Endothelial cell of umbilical vein (primary cell): Measurements from ENCODE around the gene LACTB. TPM values are rescaled to one million over a fixed set of nuclear protein-coding genes. Genes with fewer than 3 reads are reported as not detected.

Source experiments
- BruUV-seq: library from RNA; stranded (reverse); fragments of 400-500 nt; replicated peaks from 2 replicates; lab custom pipeline; 2021; lab: Mats Ljungman, UMichigan
- CTCF ChIA-PET: fragments of 300-600, 350-600 bp; sonication (Branson Sonifier 250); formaldehyde crosslinking; loops from one replicate; lab custom pipeline; 2021; ENCODE audit warnings: antibody characterized with exemption, inconsistent platforms; lab: Charles Lee
- POLR2A ChIA-PET: fragments of 300-600, 350-600 bp; sonication (Branson Sonifier 250); formaldehyde crosslinking; loops from one replicate; lab custom pipeline; 2021; ENCODE audit warnings: antibody characterized with exemption, inconsistent platforms; lab: Charles Lee
- DNase-seq: peaks from one replicate; pipeline ENCODE4 v3.0.0-alpha.2; 2011; ENCODE audit warnings: low read depth, low spot score
- FAIRE-seq: peaks from 2 replicates; lab custom pipeline; 2011; peaks lifted over from hg19 to GRCh38; lab: Jason Lieb, UNC
- H2AFZ ChIP-seq: 2 replicates; pipeline ENCODE4 v1.6.0; 2012; ENCODE audit warnings: low read depth, low read length, control low read depth, inconsistent platforms
- H3K27ac ChIP-seq: 2 replicates; pipeline ENCODE4 v1.5.1; 2011; ENCODE audit warnings: low read depth, mild to moderate bottlenecking, control low read depth, low read length, moderate library complexity; ENCODE audit not compliant: insufficient read depth
- H3K27me3 ChIP-seq, 2 experiments: 2 replicates each; pipeline versions ENCODE4 v1.6.0 to v1.6.1; 2011; ENCODE audit warnings: low read length in 2 of 2, mixed read lengths in 1 of 2; ENCODE audit not compliant: control insufficient read depth in 2 of 2, insufficient read depth in 2 of 2
- H3K36me3 ChIP-seq, 2 experiments: 2 replicates in 1 of 2; 3 replicates in 1 of 2; pipeline ENCODE4 v1.5.1; 2011; ENCODE audit warnings: low read length in 2 of 2, mild to moderate bottlenecking in 1 of 2, moderate library complexity in 1 of 2; ENCODE audit not compliant: control insufficient read depth in 2 of 2, insufficient read depth in 2 of 2; ENCODE audit errors: extremely low read depth in 1 of 2
- H3K4me1 ChIP-seq: 3 replicates; pipeline ENCODE4 v1.5.1; 2011; ENCODE audit warnings: mild to moderate bottlenecking, low read length; ENCODE audit not compliant: control insufficient read depth, insufficient read depth; ENCODE audit errors: extremely low read depth
- H3K4me2 ChIP-seq: 2 replicates; pipeline ENCODE4 v1.6.1; 2011; ENCODE audit warnings: low read length, control low read depth, mixed read lengths; ENCODE audit not compliant: insufficient read depth
- H3K4me3 ChIP-seq, 3 experiments: fragments of 200-600 bp in 1 of 3; sonication (generic), shearing (Covaris generic) in 1 of 3; replicated peaks in 1 of 3; 2 replicates each; pipeline ENCODE4 v1.5.1; 2011 to 2016; ENCODE audit warnings: control low read depth in 3 of 3, low read length in 3 of 3, mild to moderate bottlenecking in 2 of 3, inconsistent platforms in 1 of 3, low read depth in 1 of 3, moderate library complexity in 1 of 3; ENCODE audit not compliant: insufficient read depth in 1 of 3
- H3K79me2 ChIP-seq: 2 replicates; pipeline ENCODE4 v1.6.0; 2012; ENCODE audit warnings: low read length, inconsistent platforms; ENCODE audit not compliant: control insufficient read depth, insufficient read depth
- H3K9ac ChIP-seq: replicated peaks from 2 replicates; pipeline ENCODE3; 2011; ENCODE audit warnings: low read length, control low read depth; ENCODE audit not compliant: insufficient read depth; ENCODE audit errors: extremely low read depth
- H3K9me1 ChIP-seq: replicated peaks from 3 replicates; pipeline ENCODE4 v1.6.0; 2011; ENCODE audit warnings: mild to moderate bottlenecking, low read length; ENCODE audit not compliant: control insufficient read depth, insufficient read depth; ENCODE audit errors: extremely low read depth
- H3K9me3 ChIP-seq: replicated peaks from 2 replicates; pipeline ENCODE4 v1.5.1; 2012; ENCODE audit warnings: low read length, inconsistent platforms; ENCODE audit not compliant: control insufficient read depth, insufficient read depth
- H4K20me1 ChIP-seq: replicated peaks from 2 replicates; pipeline ENCODE3; 2011; ENCODE audit warnings: mild to moderate bottlenecking, low read length; ENCODE audit not compliant: control insufficient read depth, insufficient read depth; ENCODE audit errors: extremely low read depth
- EZH2 ChIP-seq: IDR thresholded peaks from 2 replicates; pipeline ENCODE4 v1.6.1; 2012; ENCODE audit warnings: borderline replicate concordance, low read depth, mild to moderate bottlenecking, moderate library complexity, low read length, inconsistent platforms; ENCODE audit not compliant: severe bottlenecking
- FOS ChIP-seq: IDR thresholded peaks from 2 replicates; pipeline ENCODE4 v1.6.1; 2011; ENCODE audit warnings: mild to moderate bottlenecking, low read length, moderate library complexity, borderline replicate concordance; ENCODE audit not compliant: insufficient read depth
- GATA2 ChIP-seq: IDR thresholded peaks from 2 replicates; pipeline ENCODE4 v1.7.0; 2011; ENCODE audit warnings: low read depth, mild to moderate bottlenecking, moderate library complexity, mixed read lengths, low read length; ENCODE audit not compliant: insufficient read length, insufficient read depth
- JUN ChIP-seq: IDR thresholded peaks from 2 replicates; pipeline ENCODE4 v1.6.1; 2011; ENCODE audit warnings: borderline replicate concordance, low read depth; ENCODE audit not compliant: insufficient read length, insufficient read depth
- MYC ChIP-seq: IDR thresholded peaks from one replicate; pipeline ENCODE4 v1.6.1; 2011; ENCODE audit warnings: mild to moderate bottlenecking, low read depth, low read length
- POLR2A ChIP-seq: IDR thresholded peaks from 2 replicates; pipeline ENCODE4 v1.6.1; 2012; ENCODE audit warnings: low read depth, mild to moderate bottlenecking, control low read depth, low read length
- POLR2AphosphoS5 ChIP-seq: IDR thresholded peaks from 2 replicates; pipeline ENCODE4 v1.6.1; 2012; ENCODE audit warnings: low read depth, mild to moderate bottlenecking, control low read depth, low read length, moderate library complexity; ENCODE audit not compliant: insufficient read depth
- dilution Hi-C: fragments of 300-500 bp; cut with MboI; formaldehyde crosslinking; loops from one replicate; pipeline ENCODE4 v1.15.0; 2019; ENCODE audit warnings: low sequenced_read_pairs; ENCODE audit not compliant: extremely low pct_ligation_motif_present
- intact Hi-C: fragments of 100-400 bp; cut with micrococcal nuclease; formaldehyde crosslinking; loops from one replicate; pipeline ENCODE4 v1.10.0; 2022
- polyA plus RNA-seq, 4 experiments: library from polyadenylated mRNA; depleted of rRNA in 3 of 4; stranded (reverse) in 3 of 4; unstranded in 1 of 4; fragments of >200 nt; gene quantifications; 2 replicates each; pipeline versions ENCODE4 v1.2.1 to v1.2.3, GENCODE V29; 2011 to 2012; ENCODE audit warnings: missing spikeins in 1 of 4
- total RNA-seq: library from RNA; stranded (reverse); gene quantifications from 2 replicates; pipeline ENCODE4 v1.2.3, GENCODE V29; 2021
- TF ChIP-seq, protein P1 (sequence below): IDR thresholded peaks from 2 replicates; pipeline ENCODE4 v1.6.1; 2011; ENCODE audit not compliant: insufficient read depth, insufficient read length
- TF ChIP-seq, protein P2 (sequence below), 2 donors: IDR thresholded peaks; 1 replicate in 1 of 2; 2 replicates in 1 of 2; pipeline ENCODE4 v1.5.1; 2011; ENCODE audit warnings: low read length in 2 of 2, mild to moderate bottlenecking in 2 of 2, moderate library complexity in 2 of 2, control low read depth in 1 of 2, inconsistent platforms in 1 of 2, low read depth in 1 of 2; ENCODE audit not compliant: insufficient read depth in 1 of 2; ENCODE audit errors: extremely low read depth in 1 of 2

The LACTB gene
- total and polyA plus RNA-seq, 2 donors (not counting 3 experiments of a cell fraction or from before 2014, with no cell fraction given): 14.0 to 26.1 TPM

DNA sequence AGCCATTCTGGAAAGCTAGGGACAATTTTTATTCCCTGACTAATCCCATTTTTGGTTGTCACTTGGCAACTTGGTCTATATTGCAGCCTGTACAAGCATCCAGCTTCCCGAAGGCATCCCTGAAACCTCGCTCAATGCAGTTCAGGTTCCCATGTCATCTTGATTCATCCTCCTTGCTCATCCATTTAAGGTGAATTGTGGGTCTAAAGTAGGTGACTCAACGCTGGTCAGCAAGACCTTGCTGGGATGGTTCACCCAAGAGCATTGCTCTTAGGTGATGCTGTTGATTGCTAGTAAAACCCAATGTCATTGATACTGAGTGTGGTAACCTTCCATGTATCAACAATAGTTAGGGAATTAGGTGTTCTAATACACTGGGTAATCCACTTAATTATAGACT lies 54.6 kb downstream of the LACTB start:
- FAIRE-seq (no peak), DNase-seq (no peak)
- CTCF ChIA-PET: interaction anchor here (1.9 kb wide), 1 partner anchor 10 kb away, joined by 8 read pairs; no protein-coding TSS in a partner anchor

More for the DNA sequence above, 54.6 kb downstream of the LACTB start:
- BruUV-seq: no TSS peak
- dilution Hi-C loops: no loop called here
- H4K20me1 ChIP-seq: no peaks in the 10 kb centered on the region
- H3K4me3 ChIP-seq: no peak overlapping the region
- no peaks in the 10 kb centered on the region for H3K36me3 ChIP-seq
- H3K4me2 ChIP-seq: no peak overlapping the region
- H3K79me2 ChIP-seq: no peaks in the 10 kb centered on the region
- no peak overlapping the region for H3K27ac ChIP-seq
- H3K4me1 ChIP-seq: no peaks in the 10 kb centered on the region
- H2AFZ ChIP-seq: no peak overlapping the region
- H3K9me1 ChIP-seq: no peaks in the 10 kb centered on the region
- TF ChIP-seq POLR2A: no peak
- TF ChIP-seq JUN: no peak
- TF ChIP-seq POLR2AphosphoS5: no peak
- TF ChIP-seq EZH2: no peak
- TF ChIP-seq FOS: no peak
- TF ChIP-seq GATA2: no peak
- TF ChIP-seq MYC: no peak
- TF ChIP-seq, protein P1, sequence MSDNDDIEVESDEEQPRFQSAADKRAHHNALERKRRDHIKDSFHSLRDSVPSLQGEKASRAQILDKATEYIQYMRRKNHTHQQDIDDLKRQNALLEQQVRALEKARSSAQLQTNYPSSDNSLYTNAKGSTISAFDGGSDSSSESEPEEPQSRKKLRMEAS: no peak
- TF ChIP-seq, protein P2, sequence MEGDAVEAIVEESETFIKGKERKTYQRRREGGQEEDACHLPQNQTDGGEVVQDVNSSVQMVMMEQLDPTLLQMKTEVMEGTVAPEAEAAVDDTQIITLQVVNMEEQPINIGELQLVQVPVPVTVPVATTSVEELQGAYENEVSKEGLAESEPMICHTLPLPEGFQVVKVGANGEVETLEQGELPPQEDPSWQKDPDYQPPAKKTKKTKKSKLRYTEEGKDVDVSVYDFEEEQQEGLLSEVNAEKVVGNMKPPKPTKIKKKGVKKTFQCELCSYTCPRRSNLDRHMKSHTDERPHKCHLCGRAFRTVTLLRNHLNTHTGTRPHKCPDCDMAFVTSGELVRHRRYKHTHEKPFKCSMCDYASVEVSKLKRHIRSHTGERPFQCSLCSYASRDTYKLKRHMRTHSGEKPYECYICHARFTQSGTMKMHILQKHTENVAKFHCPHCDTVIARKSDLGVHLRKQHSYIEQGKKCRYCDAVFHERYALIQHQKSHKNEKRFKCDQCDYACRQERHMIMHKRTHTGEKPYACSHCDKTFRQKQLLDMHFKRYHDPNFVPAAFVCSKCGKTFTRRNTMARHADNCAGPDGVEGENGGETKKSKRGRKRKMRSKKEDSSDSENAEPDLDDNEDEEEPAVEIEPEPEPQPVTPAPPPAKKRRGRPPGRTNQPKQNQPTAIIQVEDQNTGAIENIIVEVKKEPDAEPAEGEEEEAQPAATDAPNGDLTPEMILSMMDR (IDR thresholded peaks at IDR 0.05; ENCODE audit: extremely low read depth in 1 of 2, insufficient read depth in 1 of 2, low read depth in 1 of 2, low read length in 2 of 2): no peak
- H3K27me3 ChIP-seq: no peaks in the 10 kb centered on the region
- intact Hi-C loops: no loop called here
- no peak overlapping the region for H3K9ac ChIP-seq
- POLR2A ChIA-PET: interaction anchor here (0.7 kb wide), 1 partner anchor 8 kb away, joined by 3 read pairs; no protein-coding TSS in a partner anchor
- no peaks in the 10 kb centered on the region for H3K9me3 ChIP-seq
